ENCODE measurements around the gene BACE2.

The BACE2 gene

GRCh38 chr21:41211060-41211805 is 43.3 kb downstream of the BACE2 start:
- Histone ChIP-seq H3K9ac (ENCODE audit: low read depth, low read length) (no peak overlapping the region), H3K27me3 (ENCODE audit: insufficient read depth, low read length, poor library complexity) (no peaks in the 10 kb centered on the region), H3K27ac (ENCODE audit: low read length) (no peak overlapping the region), H3K4me2 (ENCODE audit: insufficient read depth, low read length) (no peak overlapping the region), H2AFZ (ENCODE audit: low read depth, low read length) (no peak overlapping the region), H4K20me1 (ENCODE audit: insufficient read depth, low read length) (no peaks in the 10 kb centered on the region), H3K9me3 (ENCODE audit: insufficient read depth, low read length, severe bottlenecking) (no peaks in the 10 kb centered on the region), H3K4me3 (ENCODE audit: low read depth in 1 of 2, low read length in 2 of 2) (no peak overlapping the region), H3K79me2 (ENCODE audit: insufficient read depth, low read length) (no peaks in the 10 kb centered on the region), H3K4me1 (ENCODE audit: insufficient read depth, low read length) (no peaks in the 10 kb centered on the region), H3K36me3 (ENCODE audit: insufficient read depth, low read length) (no peaks in the 10 kb centered on the region)
- DNase-seq (no peak), ATAC-seq (ENCODE audit: insufficient read depth, low read depth) (no peak)
- TF ChIP-seq CTCF (IDR thresholded peaks at IDR 0.05; ENCODE audit: borderline replicate concordance, extremely low read depth, low read length, poor library complexity, severe bottlenecking) (no peak), EZH2 (IDR thresholded peaks at IDR 0.05; ENCODE audit: borderline replicate concordance, low read depth, low read length, severe bottlenecking) (no peak)

GRCh38 chr21:41213021-41213420 is 45.1 kb downstream of the BACE2 start:
- H3K4me1 ChIP-seq (ENCODE audit: insufficient read depth, low read length) = no peaks in the 10 kb centered on the region
- H4K20me1 ChIP-seq (ENCODE audit: insufficient read depth, low read length) = no peaks in the 10 kb centered on the region
- no peak for TF ChIP-seq EZH2 (IDR thresholded peaks at IDR 0.05; ENCODE audit: borderline replicate concordance, low read depth, low read length, severe bottlenecking)
- no peak for TF ChIP-seq CTCF (IDR thresholded peaks at IDR 0.05; ENCODE audit: borderline replicate concordance, extremely low read depth, low read length, poor library complexity, severe bottlenecking)
- H3K27ac ChIP-seq (ENCODE audit: low read length) = no peak overlapping the region
- no peaks in the 10 kb centered on the region for H3K9me3 ChIP-seq (ENCODE audit: insufficient read depth, low read length, severe bottlenecking)
- ATAC-seq (ENCODE audit: insufficient read depth, low read depth) = no peak
- no peaks in the 10 kb centered on the region for H3K79me2 ChIP-seq (ENCODE audit: insufficient read depth, low read length)
- no peak overlapping the region for H3K9ac ChIP-seq (ENCODE audit: low read depth, low read length)
- no peaks in the 10 kb centered on the region for H3K36me3 ChIP-seq (ENCODE audit: insufficient read depth, low read length)
- no peak overlapping the region for H3K4me3 ChIP-seq (ENCODE audit: low read depth in 1 of 2, low read length in 2 of 2)
- DNase-seq = no peak
- no peak overlapping the region for H3K4me2 ChIP-seq (ENCODE audit: insufficient read depth, low read length)
- no peak overlapping the region for H2AFZ ChIP-seq (ENCODE audit: low read depth, low read length)
- no peaks in the 10 kb centered on the region for H3K27me3 ChIP-seq (ENCODE audit: insufficient read depth, low read length, poor library complexity)

- Histone ChIP-seq H2AFZ (ENCODE audit: low read depth, low read length) (no peak overlapping the region), H3K27ac (ENCODE audit: low read length) (no peak overlapping the region), H4K20me1 (ENCODE audit: insufficient read depth, low read length) (no peaks in the 10 kb centered on the region), H3K4me3 (ENCODE audit: low read depth in 1 of 2, low read length in 2 of 2) (no peak overlapping the region), H3K9ac (ENCODE audit: low read depth, low read length) (no peak overlapping the region), H3K9me3 (ENCODE audit: insufficient read depth, low read length, severe bottlenecking) (no peaks in the 10 kb centered on the region), H3K79me2 (ENCODE audit: insufficient read depth, low read length) (no peaks in the 10 kb centered on the region), H3K36me3 (ENCODE audit: insufficient read depth, low read length) (no peaks in the 10 kb centered on the region), H3K4me2 (ENCODE audit: insufficient read depth, low read length) (no peak overlapping the region), H3K4me1 (ENCODE audit: insufficient read depth, low read length) (no peaks in the 10 kb centered on the region), H3K27me3 (ENCODE audit: insufficient read depth, low read length, poor library complexity) (no peaks in the 10 kb centered on the region)
- peak; percentile 57 for DNase-seq
- no peak for TF ChIP-seq CTCF (IDR thresholded peaks at IDR 0.05; ENCODE audit: borderline replicate concordance, extremely low read depth, low read length, poor library complexity, severe bottlenecking)
- no peak for TF ChIP-seq EZH2 (IDR thresholded peaks at IDR 0.05; ENCODE audit: borderline replicate concordance, low read depth, low read length, severe bottlenecking)
- peak; percentile 58 for ATAC-seq (ENCODE audit: insufficient read depth, low read depth)
Observed at GRCh38 chr21:41215856-41216408, 48.0 kb downstream of the BACE2 start.
